Erythroblast (primary cell): ENCODE results near the gene NLRP9.
"Not testable (repeated sequence)": the region's sequence is repeated elsewhere in the genome, so short reads cannot be mapped to it uniquely, and the experiment has no call there.

Source experiments
- GATA1 ChIP-seq: IDR thresholded peaks from 2 replicates; pipeline ENCODE4 v1.6.1; 2011; ENCODE audit warnings: low read depth, mild to moderate bottlenecking, control low read depth, low read length, moderate library complexity
- POLR2A ChIP-seq: IDR thresholded peaks from 2 replicates; pipeline ENCODE4 v1.6.1; 2011; ENCODE audit warnings: mild to moderate bottlenecking, low read length

DNA sequence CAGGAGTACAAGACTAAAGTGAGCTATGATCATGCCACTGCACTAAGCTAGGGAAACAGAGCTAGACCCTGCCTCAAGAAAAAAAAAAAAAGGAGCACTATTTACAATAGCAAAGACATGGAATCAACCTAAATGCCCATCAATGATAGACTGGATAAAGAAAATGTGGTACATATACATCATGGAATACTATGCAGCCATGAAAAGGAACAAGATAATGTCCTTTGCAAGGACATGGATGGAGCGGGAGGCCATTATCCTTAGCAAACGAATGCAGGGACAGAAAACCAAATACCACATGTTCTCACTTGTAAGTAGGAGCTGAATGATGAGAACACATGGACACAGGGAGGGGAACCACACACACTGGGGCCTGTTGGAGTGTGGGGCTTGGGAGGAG, 7.8 kb downstream of the NLRP9 start:
- TF ChIP-seq POLR2A, GATA1: not testable (repeated sequence)
